UCSD-AML1 (cell line): ENCODE data around the gene IGFBP7.

Experiments
- DNase-seq: peaks from one replicate; lab custom pipeline; 2025; ENCODE audit not compliant: unreplicated experiment; lab: John Stamatoyannopoulos, UW

The IGFBP7 gene

GRCh38 chr4:57098415-57098814, 11.8 kb downstream of the IGFBP7 start:
- DNase-seq, result no peak

DNA sequence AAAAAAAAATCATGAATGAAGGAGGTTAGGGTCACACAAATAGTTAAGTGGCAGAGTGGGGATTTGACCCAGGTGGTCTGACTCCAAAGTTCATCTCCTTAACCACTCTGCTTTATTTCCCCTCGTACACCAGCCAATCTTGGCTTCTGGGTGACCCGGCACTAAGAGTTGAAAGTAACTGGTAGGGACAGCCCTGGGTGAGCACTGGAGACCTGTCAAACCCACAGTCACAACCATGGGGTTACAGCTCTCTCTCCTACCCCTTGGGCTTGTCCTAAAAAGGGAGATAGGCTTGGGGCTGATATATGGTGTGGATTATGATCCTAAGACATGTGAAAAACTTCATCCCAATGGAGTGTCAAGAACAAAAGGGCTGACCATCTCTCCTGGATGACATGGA, 12.5 kb downstream of the IGFBP7 start:
- no peak for DNase-seq

DNA sequence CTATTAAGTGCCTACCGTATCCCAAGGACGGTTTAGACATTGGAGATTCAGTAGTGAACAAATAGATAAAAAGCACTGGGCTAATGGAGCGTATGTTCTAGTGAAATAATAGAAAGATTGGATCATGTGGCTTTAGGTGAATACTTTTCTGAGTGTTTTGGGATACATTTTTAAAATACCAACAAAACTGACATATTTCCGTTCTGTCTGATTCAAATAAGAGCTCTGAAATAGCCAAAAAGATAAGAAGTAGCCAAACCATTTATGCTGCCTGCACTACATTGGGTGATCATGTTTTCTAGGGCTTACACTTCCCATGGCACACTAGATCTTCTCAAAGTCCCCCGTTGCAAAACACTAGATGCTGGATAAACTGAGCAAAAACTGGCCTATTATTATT, 14.2 kb downstream of the IGFBP7 start:
- DNase-seq, result no peak

- DNase-seq, result no peak
Measured at GRCh38 chr4:57095245-57095644, 14.9 kb downstream of the IGFBP7 start.

DNA sequence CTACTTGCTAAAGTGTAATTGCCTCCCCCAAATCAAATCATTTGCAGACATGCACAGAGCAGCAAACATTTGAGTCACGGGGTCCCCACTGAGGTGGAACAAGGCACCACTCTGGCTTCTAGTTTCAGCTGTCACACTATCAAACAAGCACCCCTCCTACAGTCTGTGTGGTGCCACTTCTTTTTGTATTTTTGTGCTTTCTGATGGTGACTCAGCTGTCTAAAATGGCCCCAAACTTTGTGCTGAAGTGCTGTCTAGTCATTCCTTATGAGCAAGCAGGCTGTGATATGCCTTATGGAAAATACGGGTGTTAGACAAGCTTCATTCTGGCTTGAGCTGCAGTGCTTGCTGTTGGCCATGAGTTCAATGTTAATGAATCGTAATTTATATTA, 15.4 kb downstream of the IGFBP7 start:
- no peak for DNase-seq

GRCh38 chr4:57093845-57094831, 16.0 kb downstream of the IGFBP7 start:
- DNase-seq, result no peak

- DNase-seq, result no peak
Measured at GRCh38 chr4:57091657-57092162, 18.5 kb downstream of the IGFBP7 start.

DNA sequence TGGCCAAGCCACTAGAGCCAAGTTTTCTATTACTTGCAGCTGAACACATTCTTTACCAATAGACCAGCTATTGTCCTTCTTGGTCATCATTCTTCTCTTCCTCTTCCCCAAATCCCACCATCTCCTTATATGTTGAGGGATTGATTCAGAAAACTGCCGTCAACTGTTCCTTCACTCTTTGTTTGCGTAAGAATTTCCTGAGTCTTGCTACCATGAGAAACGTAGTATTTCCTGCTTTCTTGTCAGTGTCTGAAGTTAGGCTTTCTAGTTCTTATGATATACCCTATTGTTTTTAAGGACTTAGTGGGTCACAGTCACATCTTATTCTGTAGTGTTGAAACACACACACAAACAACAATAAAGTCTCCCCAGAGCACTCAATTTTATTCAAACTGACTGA, 20.1 kb downstream of the IGFBP7 start:
- DNase-seq, result no peak

DNA sequence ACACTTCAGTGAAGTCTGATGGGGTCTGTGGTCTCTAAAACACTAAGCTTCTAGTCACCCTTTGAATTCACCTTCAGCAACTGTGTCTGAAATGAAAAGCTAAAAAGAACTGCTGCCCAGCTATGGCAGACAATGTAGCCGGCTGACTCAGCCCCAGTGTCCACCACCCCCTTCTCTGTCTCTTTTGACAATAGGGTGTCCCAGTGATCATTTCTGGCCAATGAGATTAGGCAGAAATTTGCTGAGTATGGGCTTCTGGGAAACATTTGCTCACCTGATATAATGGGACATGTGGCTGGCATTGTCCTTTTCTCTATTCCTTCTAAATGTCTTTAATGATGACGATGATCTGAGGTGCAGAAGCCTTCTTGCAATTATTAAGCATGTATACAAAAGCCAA, 20.6 kb downstream of the IGFBP7 start:
- DNase-seq, result no peak

- no peak for DNase-seq
Measured at GRCh38 chr4:57086031-57086723, 24.0 kb downstream of the IGFBP7 start.

GRCh38 chr4:57085278-57085677, 24.9 kb downstream of the IGFBP7 start:
- DNase-seq, result no peak

DNA sequence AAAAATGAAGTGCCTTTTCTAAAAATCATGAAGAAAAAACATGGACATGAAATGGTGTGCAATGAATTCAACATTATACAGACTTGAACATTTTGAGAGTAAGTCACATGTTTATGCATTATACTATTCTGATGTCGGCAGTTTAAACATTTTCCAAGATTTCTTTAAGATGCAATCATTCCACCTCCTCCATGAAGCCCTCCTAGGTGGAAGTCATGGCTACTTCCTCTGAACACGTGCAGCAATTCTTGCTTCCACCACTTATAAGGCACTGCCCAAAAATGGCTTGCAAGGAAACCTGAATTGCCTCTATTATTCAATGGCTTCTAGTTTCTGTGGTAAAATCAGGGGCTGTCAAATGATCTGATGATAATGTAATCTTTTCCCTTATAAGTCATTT, 25.8 kb downstream of the IGFBP7 start:
- DNase-seq, result no peak

DNA sequence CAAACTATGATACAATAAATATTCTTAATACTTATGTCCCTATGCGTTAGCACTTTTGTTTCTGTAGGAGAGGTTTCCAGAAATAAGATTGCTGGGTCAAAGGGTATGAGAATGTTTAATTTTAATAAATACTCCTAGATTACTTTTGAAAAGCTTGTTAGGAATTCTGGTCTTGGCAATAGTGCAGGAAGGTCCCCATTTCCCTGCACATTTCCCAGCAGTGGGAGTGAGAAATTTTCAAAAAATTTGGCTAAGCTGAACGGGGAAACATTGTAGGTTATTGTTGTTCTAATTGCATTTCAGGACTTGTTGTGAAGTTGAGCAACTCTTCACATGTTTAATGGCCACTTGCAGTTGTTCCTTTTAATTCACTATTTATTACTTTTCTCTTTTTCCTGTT, 27.1 kb downstream of the IGFBP7 start:
- no peak for DNase-seq

DNA sequence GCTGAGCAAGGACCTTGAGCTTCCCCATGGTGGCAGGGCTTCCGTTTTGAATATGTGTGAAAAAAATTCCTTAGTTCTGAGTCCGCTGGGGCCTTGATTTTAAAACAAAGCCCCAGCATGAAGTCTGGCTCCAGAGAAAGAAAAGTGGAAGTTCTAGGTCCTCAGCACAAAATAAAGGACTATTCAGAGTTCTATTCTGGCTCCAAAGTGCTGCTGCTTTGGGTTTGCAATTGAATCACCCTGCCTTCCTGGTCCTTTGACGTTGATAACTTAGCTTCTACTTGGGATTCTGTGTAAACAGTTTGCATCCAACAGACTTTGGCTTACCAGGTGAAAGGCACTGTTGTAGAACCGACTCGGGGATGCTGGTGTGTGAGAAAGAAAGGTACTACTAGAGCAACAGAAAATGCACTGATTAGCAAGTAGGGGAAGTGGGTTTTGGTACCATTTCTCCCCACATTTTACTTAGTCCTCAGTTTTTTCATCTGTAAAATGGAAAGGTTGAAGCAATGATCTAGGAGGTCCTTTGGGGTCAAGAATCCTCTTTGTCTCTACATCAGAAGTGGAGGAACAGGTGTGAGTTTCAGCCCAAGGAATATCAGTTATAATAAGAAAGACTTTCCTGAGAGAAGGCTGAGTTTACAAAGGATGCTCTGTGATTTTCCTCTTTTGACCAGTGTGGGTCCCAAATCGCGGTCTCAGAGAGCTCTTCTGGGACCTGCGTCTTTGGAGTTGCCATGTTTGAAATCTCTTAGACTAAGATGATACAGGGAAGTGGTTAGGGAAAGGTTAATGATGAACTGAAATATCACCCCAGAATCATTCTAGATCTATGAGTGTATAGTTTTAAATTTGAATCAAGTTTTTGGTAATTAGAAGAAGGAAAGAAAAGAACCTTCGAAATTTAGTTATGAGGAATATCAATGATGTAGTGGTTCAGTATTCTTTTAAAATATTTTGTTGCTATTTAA, 28.2 kb downstream of the IGFBP7 start:
- no peak for DNase-seq

- DNase-seq, result no peak
Measured at GRCh38 chr4:57080781-57081650, 29.2 kb downstream of the IGFBP7 start.

- no peak for DNase-seq
Measured at GRCh38 chr4:57078685-57079521, 31.3 kb downstream of the IGFBP7 start.

GRCh38 chr4:57077550-57078343, 32.4 kb downstream of the IGFBP7 start:
- no peak for DNase-seq

DNA sequence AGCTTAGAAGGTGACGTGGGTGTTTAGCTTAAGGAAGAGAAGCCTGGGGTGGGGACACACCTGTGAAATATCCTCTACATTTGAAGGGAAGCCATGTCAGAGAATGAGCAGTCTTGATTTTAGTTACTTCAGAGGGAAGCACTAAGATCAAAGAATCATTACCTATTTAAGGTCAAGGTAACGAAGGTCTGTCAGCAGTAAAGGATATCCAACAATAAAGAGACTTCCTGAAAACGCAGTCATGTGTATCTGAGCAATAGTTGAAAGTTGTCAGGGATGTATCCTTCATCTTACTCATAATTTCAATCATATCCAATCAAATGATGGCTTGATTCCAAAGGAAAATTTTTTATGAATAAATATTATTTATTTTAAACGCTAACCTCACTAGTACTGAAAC, 33.5 kb downstream of the IGFBP7 start:
- DNase-seq, result no peak
